ENCODE results near the gene IFNK. TPM values are rescaled to one million over a fixed set of nuclear protein-coding genes. Genes with fewer than 3 reads are reported as not detected.

Gene IFNK
- total and polyA plus RNA-seq, 12 donors: not detected

GRCh38 chr9:27527702-27528075 is 3.6 kb downstream of the IFNK start:
- intact Hi-C loops (cut with DNase I): loop anchor here in 7 of 10 donors (2.0 to 10.0 kb wide), 6 partner anchors 53 to 195 kb away; no protein-coding TSS in a partner anchor
- no peaks in the 10 kb centered on the region for H3K9me3 ChIP-seq
- peak overlapping the region in 8 of 10 donors; percentile 60 to 83 (median 76) for H3K4me3 ChIP-seq
- peak in 5 of 8 donors; percentile 1 to 32 (median 8) for ATAC-seq
- DNase-seq: no peak
- WGBS, 2 donors: 54 to 60% methylated on average over 8 of the region's 8 CpGs
- H3K4me1 ChIP-seq: peaks cover 0 to 20% (median 7%) of the 10 kb centered on the region in 9 donors
- no peaks in the 10 kb centered on the region for H3K27me3 ChIP-seq
- H3K36me3 ChIP-seq: peaks cover 0 to 2% (median 0%) of the 10 kb centered on the region in 9 donors
- peak overlapping the region in 8 of 10 donors; percentile 52 to 87 (median 78) for H3K27ac ChIP-seq
- no peak for TF ChIP-seq CTCF (IDR thresholded peaks at IDR 0.05)

GRCh38 chr9:27528076-27528885 is 4.2 kb downstream of the IFNK start:
- ATAC-seq (peak; percentile 76 to 91 (median 88)), DNase-seq (peak; percentile 65 to 69)
- WGBS, 2 donors: 3 to 4% methylated on average over 44 of the region's 44 CpGs
- peaks cover 0 to 20% (median 7%) of the 10 kb centered on the region in 9 donors for H3K4me1 ChIP-seq
- no peak for TF ChIP-seq CTCF (IDR thresholded peaks at IDR 0.05)
- H3K9me3 ChIP-seq: no peaks in the 10 kb centered on the region
- peak overlapping the region; percentile 48 to 83 (median 75) for H3K4me3 ChIP-seq
- intact Hi-C loops (cut with DNase I): loop anchor here in 7 of 10 donors (2.0 to 10.0 kb wide), 6 partner anchors 53 to 196 kb away; no protein-coding TSS in a partner anchor
- no peaks in the 10 kb centered on the region for H3K27me3 ChIP-seq
- H3K27ac ChIP-seq: peak overlapping the region; percentile 19 to 87 (median 78)
- peaks cover 0 to 2% (median 0%) of the 10 kb centered on the region in 9 donors for H3K36me3 ChIP-seq

DNA sequence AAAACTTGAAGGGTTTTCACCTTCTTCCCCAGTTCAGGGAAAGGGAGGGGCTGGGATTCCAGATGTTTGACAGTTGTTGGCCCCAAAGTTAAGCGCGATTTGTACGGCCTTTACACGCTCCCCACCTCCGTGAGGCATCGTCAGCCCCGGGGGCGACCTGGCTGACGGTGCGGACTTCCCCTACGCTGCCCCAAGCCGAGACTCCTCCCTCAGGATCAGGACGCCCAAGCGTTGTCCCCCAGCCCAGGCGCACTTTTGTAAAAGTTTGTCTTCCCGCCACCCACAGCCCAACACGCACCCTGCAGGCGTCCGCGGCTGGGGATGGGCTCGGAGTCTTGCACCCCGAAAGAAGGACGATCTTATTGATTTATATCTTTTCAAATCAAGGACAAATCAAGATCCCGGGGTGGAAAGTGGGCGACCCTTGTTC is 4.8 kb downstream of the IFNK start:
- WGBS, 2 donors: 0% methylated on average over 25 of the region's 25 CpGs

More for the DNA sequence above, 4.8 kb downstream of the IFNK start:
- Histone ChIP-seq H3K4me3 (peak overlapping the region; percentile 48 to 83 (median 75)), H3K4me1 (peaks cover 0 to 20% (median 7%) of the 10 kb centered on the region in 9 donors), H3K9me3 (no peaks in the 10 kb centered on the region), H3K27me3 (no peaks in the 10 kb centered on the region), H3K27ac (peak overlapping the region; percentile 19 to 87 (median 78)), H3K36me3 (peaks cover 0 to 2% (median 0%) of the 10 kb centered on the region in 9 donors)
- ATAC-seq: peak; percentile 43 to 83 (median 77)
- intact Hi-C loops (cut with DNase I): loop anchor here in 8 of 10 donors (1.0 to 10.0 kb wide), 7 partner anchors 54 to 197 kb away; no protein-coding TSS in a partner anchor
- no peak for TF ChIP-seq CTCF (IDR thresholded peaks at IDR 0.05)
- DNase-seq: peak; percentile 36 to 44
